OCI-LY3 (cell line): Measurements from ENCODE around the gene CAMTA1.

Experiments
- EZH2phosphoT487 ChIP-seq: fragments of 200-600 bp; shearing (Covaris generic); IDR thresholded peaks from 2 replicates; pipeline ENCODE4 v1.6.1; 2018; ENCODE audit warnings: antibody characterized with exemption, mixed run types, low read depth
- TF ChIP-seq, protein P1 (sequence below): fragments of 200-600, 300-600 bp; sonication (generic); IDR thresholded peaks from 2 replicates; pipeline ENCODE4 v1.5.1; 2014; ENCODE audit warnings: antibody characterized with exemption, low read length, low read depth

DNA sequence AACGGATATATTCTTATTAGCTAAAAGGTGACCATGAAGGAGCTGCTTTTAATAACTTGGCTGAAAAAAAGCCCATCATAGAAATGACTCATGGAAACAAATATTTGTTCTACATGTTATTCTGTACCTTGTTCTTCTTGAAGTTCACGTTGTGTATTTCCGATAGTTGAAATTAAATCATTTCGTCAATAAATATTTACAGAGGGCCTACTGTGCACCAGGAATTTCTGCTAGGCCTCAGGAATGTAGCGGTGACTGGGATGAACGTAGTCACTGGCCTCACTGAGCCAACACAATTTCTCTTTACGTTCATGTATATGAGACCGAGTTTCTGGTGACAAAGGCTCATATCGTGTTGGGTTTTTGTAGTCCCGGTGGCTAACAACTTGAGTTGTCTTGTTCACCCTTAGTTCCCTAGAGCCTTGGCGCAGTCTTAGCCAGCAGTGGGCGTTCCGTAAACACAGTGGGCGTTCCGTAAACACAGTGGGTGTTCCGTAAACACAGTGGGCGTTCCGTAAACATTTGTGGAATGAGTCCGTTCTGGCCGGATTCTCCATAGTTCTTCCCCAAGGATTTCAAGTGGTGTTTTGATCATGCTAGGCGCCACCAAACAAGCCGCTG, 932.6 kb downstream of the CAMTA1 start:
- TF ChIP-seq, protein P1, sequence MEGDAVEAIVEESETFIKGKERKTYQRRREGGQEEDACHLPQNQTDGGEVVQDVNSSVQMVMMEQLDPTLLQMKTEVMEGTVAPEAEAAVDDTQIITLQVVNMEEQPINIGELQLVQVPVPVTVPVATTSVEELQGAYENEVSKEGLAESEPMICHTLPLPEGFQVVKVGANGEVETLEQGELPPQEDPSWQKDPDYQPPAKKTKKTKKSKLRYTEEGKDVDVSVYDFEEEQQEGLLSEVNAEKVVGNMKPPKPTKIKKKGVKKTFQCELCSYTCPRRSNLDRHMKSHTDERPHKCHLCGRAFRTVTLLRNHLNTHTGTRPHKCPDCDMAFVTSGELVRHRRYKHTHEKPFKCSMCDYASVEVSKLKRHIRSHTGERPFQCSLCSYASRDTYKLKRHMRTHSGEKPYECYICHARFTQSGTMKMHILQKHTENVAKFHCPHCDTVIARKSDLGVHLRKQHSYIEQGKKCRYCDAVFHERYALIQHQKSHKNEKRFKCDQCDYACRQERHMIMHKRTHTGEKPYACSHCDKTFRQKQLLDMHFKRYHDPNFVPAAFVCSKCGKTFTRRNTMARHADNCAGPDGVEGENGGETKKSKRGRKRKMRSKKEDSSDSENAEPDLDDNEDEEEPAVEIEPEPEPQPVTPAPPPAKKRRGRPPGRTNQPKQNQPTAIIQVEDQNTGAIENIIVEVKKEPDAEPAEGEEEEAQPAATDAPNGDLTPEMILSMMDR = no peak
- no peak for TF ChIP-seq EZH2phosphoT487
